ENCODE measurements around the gene CLSTN2. TPM values are rescaled to one million over a fixed set of nuclear protein-coding genes. Genes with fewer than 3 reads are reported as not detected.

CLSTN2 gene
- total RNA-seq, 1 donor from 2014 or later, result 16.0 TPM

DNA sequence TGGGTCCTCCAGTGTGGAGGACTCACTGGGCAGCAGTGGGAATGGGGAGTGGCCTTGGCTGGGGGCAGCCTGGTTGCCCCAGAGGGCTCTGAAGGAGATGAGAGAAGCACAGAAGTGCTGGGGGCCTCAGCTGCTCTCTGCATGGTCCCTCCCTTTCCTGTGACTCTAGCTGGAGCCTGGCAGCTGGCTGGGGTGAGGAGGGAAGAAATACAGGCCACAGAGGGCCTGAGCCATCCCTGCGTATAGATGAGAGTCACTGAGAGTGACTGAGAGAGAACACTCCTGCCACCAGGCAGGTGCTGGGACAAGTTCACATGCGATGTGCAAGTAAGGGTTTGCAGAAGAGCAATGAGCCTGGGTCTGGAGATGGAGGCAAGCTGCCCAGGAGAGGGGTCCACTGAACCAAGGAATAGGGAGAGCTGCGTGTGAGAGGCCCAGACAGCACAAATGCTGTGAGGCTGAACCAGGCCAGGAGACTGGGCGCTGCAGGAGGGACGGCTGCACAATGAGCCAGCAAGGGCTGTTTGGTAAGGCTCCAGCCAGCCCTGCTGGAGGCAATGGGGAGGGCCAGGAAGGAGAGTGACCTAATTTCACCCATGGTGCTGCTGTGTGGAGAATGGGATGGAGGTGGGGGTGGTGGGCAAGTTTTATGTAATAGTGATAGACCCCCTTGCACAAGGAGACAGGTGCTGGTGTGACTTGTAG lies 87.2 kb downstream of the CLSTN2 start:
- Histone ChIP-seq H3K27ac (no peak overlapping the region), H3K4me1 (no peaks in the 10 kb centered on the region), H3K27me3 (no peaks in the 10 kb centered on the region), H3K36me3 (no peaks in the 10 kb centered on the region), H3K9me3 (no peaks in the 10 kb centered on the region), H3K4me3 (no peak overlapping the region)
- no peak for DNase-seq (ENCODE audit: extremely low spot score in 2 of 2)
- TF ChIP-seq POLR2A (IDR thresholded peaks at IDR 0.05) (no peak), POLR2AphosphoS5 (IDR thresholded peaks at IDR 0.05; ENCODE audit: insufficient read depth in 1 of 2, low read depth in 1 of 2) (no peak)
- TF ChIP-seq, protein P1, sequence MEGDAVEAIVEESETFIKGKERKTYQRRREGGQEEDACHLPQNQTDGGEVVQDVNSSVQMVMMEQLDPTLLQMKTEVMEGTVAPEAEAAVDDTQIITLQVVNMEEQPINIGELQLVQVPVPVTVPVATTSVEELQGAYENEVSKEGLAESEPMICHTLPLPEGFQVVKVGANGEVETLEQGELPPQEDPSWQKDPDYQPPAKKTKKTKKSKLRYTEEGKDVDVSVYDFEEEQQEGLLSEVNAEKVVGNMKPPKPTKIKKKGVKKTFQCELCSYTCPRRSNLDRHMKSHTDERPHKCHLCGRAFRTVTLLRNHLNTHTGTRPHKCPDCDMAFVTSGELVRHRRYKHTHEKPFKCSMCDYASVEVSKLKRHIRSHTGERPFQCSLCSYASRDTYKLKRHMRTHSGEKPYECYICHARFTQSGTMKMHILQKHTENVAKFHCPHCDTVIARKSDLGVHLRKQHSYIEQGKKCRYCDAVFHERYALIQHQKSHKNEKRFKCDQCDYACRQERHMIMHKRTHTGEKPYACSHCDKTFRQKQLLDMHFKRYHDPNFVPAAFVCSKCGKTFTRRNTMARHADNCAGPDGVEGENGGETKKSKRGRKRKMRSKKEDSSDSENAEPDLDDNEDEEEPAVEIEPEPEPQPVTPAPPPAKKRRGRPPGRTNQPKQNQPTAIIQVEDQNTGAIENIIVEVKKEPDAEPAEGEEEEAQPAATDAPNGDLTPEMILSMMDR (IDR thresholded peaks at IDR 0.05), result no peak
- intact Hi-C loops (cut with DNase I), result no loop called here

DNA sequence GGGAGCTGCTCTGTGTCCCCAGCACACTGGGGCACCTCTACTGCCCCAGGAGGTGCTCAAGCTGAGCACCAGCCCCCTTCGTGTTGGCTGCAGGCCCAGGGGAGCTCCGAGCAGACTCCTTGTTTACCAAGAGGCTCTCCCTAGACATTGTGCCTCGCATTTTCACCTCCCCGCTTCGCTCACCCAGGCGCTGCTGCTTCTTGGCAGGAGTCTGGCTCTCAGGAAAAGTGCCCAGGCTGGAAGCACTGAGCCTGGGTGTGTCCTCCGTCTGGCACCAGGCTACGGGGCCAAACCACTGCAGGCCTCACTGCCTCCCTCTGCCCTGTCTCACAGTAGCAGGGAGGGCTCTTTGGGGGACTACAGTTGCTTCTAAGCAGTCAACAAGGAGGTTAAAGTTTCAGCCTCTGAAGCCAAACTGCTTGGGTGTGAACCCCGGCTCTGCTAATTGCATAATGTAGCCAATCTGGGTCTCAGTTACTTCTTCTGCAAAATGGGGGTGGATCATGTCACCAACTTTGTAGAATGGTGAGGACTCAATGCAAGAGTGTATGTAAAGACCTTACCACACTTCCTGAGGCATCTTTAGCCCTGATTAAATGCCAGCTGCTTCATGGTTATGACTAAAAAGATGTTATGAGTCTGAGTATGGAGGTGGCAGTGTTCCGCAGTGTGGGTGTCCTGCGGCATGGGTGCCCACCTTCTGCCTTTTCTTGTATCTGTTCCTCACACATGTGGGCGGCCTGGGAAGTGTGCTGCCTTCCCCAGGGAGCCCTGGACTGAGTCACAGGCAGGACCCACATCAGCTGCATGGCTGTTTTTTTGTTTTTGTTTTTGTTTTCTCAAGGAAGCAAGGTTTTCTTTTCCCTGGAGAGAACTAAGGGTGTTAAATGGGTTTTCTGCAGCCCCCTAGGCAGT lies 88.9 kb downstream of the CLSTN2 start:
- DNase-seq (ENCODE audit: extremely low spot score in 2 of 2), result no peak
- Histone ChIP-seq H3K4me3 (no peak overlapping the region), H3K27ac (no peak overlapping the region), H3K27me3 (no peaks in the 10 kb centered on the region), H3K36me3 (no peaks in the 10 kb centered on the region), H3K9me3 (no peaks in the 10 kb centered on the region), H3K4me1 (no peaks in the 10 kb centered on the region)
- TF ChIP-seq POLR2AphosphoS5 (IDR thresholded peaks at IDR 0.05; ENCODE audit: insufficient read depth in 1 of 2, low read depth in 1 of 2) (no peak), POLR2A (IDR thresholded peaks at IDR 0.05) (no peak)
- TF ChIP-seq, protein P1 (IDR thresholded peaks at IDR 0.05), result no peak
- intact Hi-C loops (cut with DNase I), result no loop called here

DNA sequence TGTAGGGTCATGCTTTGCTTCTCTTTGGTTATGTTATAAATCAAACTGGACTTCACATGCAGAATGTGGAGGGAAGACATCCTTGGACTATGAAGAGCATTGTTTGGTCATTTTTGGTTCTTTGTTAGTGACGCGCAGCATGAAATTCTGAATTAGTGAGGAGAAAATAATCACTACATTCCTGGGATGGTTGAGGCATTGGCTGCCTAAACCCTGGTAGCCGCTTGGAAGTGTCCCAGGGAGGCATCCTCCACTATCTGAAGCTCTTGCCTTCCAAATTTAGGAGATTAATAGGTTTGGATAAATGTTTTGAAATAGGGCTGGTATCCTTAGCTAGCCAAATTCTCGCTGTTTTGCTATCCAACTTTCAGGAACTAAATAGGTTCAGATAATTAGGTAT lies 96.2 kb downstream of the CLSTN2 start:
- Histone ChIP-seq H3K4me3 (no peak overlapping the region), H3K36me3 (no peaks in the 10 kb centered on the region), H3K4me1 (no peaks in the 10 kb centered on the region), H3K9me3 (no peaks in the 10 kb centered on the region), H3K27ac (no peak overlapping the region), H3K27me3 (no peaks in the 10 kb centered on the region)
- intact Hi-C loops (cut with DNase I), result no loop called here
- peak in 1 of 2 donors; percentile 2 for DNase-seq (ENCODE audit: extremely low spot score in 2 of 2)
- no peak for TF ChIP-seq POLR2A (IDR thresholded peaks at IDR 0.05)
- no peak for TF ChIP-seq POLR2AphosphoS5 (IDR thresholded peaks at IDR 0.05; ENCODE audit: insufficient read depth in 1 of 2, low read depth in 1 of 2)
- TF ChIP-seq, protein P1 (IDR thresholded peaks at IDR 0.05), result no peak

DNA sequence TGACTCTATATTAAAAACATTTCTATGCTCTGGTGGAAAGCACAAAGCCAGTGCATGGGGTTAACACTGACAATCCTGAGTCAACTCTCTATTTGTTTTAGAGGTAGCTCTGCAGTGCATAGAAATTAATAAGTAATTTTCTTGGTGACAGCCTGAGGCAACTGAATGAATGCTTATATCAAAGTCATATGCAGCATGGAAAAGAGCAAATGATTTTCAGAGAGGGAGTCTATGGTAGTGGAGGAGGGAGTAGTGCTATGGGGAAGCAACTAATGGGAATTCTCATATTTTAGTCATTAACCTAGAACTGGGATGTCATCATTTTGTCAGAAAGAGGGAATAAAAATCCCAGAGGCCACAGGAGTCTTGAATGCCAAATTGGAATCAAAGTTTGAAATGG lies 99.1 kb downstream of the CLSTN2 start:
- intact Hi-C loops (cut with DNase I), result no loop called here
- H3K36me3 ChIP-seq, result no peaks in the 10 kb centered on the region
- no peak overlapping the region for H3K27ac ChIP-seq
- TF ChIP-seq, protein P1 (IDR thresholded peaks at IDR 0.05), result no peak
- TF ChIP-seq POLR2A (IDR thresholded peaks at IDR 0.05) (no peak), POLR2AphosphoS5 (IDR thresholded peaks at IDR 0.05; ENCODE audit: insufficient read depth in 1 of 2, low read depth in 1 of 2) (no peak)
- DNase-seq (ENCODE audit: extremely low spot score in 2 of 2), result no peak
- H3K27me3 ChIP-seq, result no peaks in the 10 kb centered on the region
- H3K9me3 ChIP-seq, result no peaks in the 10 kb centered on the region
- H3K4me3 ChIP-seq, result no peak overlapping the region
- no peaks in the 10 kb centered on the region for H3K4me1 ChIP-seq

All from vagina (tissue), 2 donors.